HCT116 (cell line): ENCODE results near the gene RARG. TPM values are rescaled to one million over a fixed set of nuclear protein-coding genes. Genes with fewer than 3 reads are reported as not detected.

Experiments used
- ATAC-seq: fragments of 200-7000 bp; cut with Tn5 transposase; 2 replicates; pipeline ENCODE4 v1.9.1; 2020; ENCODE audit warnings: mild to moderate bottlenecking, moderate library complexity
- BruUV-seq: library from RNA; stranded (reverse); fragments of 400-500 nt; replicated peaks from 2 replicates; lab custom pipeline; 2021; lab: Mats Ljungman, UMichigan
- CTCF ChIA-PET: fragments of 300-600 bp; sonication (Branson Sonifier 250); formaldehyde crosslinking; loops from one replicate; lab custom pipeline; 2021; ENCODE audit warnings: antibody characterized with exemption; lab: Charles Lee
- POLR2A ChIA-PET: fragments of 300-600, 350-600 bp; sonication (Branson Sonifier 250); formaldehyde crosslinking; loops from one replicate; lab custom pipeline; 2021; ENCODE audit warnings: antibody characterized with exemption; lab: Charles Lee
- RAD21 ChIA-PET, 2 experiments: fragments of 300-600 bp; sonication (Branson Sonifier 250); formaldehyde crosslinking; loops; one replicate each; lab custom pipeline; 2023; ENCODE audit warnings: low total read pairs in 2 of 2; ENCODE audit not compliant: uncharacterized antibody in 2 of 2, unreplicated experiment in 2 of 2, low non-redundant PET in 1 of 2; lab: Charles Lee
- DNase-seq: peaks from one replicate; pipeline ENCODE4 v3.0.0-alpha.2; 2010; ENCODE audit warnings: low read depth, low spot score
- H2AFZ ChIP-seq: fragments of 200-600 bp; shearing (Covaris generic), sonication (generic); 2 replicates; pipeline ENCODE4 v1.6.1; 2017; ENCODE audit warnings: low read depth, mixed run types, mixed read lengths, antibody characterized with exemption, low read length; ENCODE audit not compliant: poor library complexity, severe bottlenecking
- H3K27ac ChIP-seq: 2 replicates; pipeline ENCODE4 v1.5.1; 2012; ENCODE audit warnings: low read depth, low read length
- H3K27me3 ChIP-seq: fragments of 200-600 bp; sonication (generic); 2 replicates; pipeline ENCODE4 v1.6.1; 2016; ENCODE audit warnings: mixed run types, low read length, mixed read lengths; ENCODE audit not compliant: insufficient read depth
- H3K36me3 ChIP-seq, 2 experiments: fragments of 200-500 bp in 1 of 2; fragments of 200-600 bp in 1 of 2; sonication (Bioruptor generic) in 1 of 2; sonication (generic) in 1 of 2; 2 replicates each; pipeline versions ENCODE4 v1.5.1 to v1.6.1; 2014 to 2016; ENCODE audit warnings: low read length in 2 of 2, inconsistent platforms in 1 of 2, mixed read lengths in 1 of 2, mixed run types in 1 of 2; ENCODE audit not compliant: insufficient read depth in 2 of 2, control insufficient read depth in 1 of 2
- H3K4me1 ChIP-seq, 2 experiments: fragments of 200-600 bp in 1 of 2; sonication (generic) in 1 of 2; 2 replicates each; pipeline versions ENCODE4 v1.5.1 to v1.6.1; 2012 to 2017; ENCODE audit warnings: low read length in 2 of 2, inconsistent platforms in 1 of 2, mild to moderate bottlenecking in 1 of 2, mixed read lengths in 1 of 2, mixed run types in 1 of 2, moderate library complexity in 1 of 2; ENCODE audit not compliant: insufficient read depth in 2 of 2, control insufficient read depth in 1 of 2
- H3K4me2 ChIP-seq: fragments of 200-600 bp; sonication (generic); 2 replicates; pipeline ENCODE4 v1.6.1; 2017; ENCODE audit warnings: mixed run types, low read length, mixed read lengths
- H3K4me3 ChIP-seq, 2 experiments: fragments of 200-600 bp in 1 of 2; sonication (generic) in 1 of 2; replicated peaks in 1 of 2; 2 replicates each; pipeline ENCODE4 v1.5.1; 2011 to 2016; ENCODE audit warnings: low read length in 2 of 2, control low read depth in 1 of 2, low read depth in 1 of 2, mild to moderate bottlenecking in 1 of 2, mixed read lengths in 1 of 2, mixed run types in 1 of 2
- H3K79me2 ChIP-seq: fragments of 200-600 bp; sonication (generic); 2 replicates; pipeline ENCODE4 v1.6.1; 2017; ENCODE audit warnings: mild to moderate bottlenecking, mixed run types, low read length, moderate library complexity, mixed read lengths; ENCODE audit not compliant: insufficient read depth
- H3K9ac ChIP-seq: fragments of 200-600 bp; sonication (generic); 2 replicates; pipeline ENCODE4 v1.6.1; 2016; ENCODE audit warnings: low read length, mixed read lengths
- H3K9me2 ChIP-seq: fragments of 200-600 bp; sonication (generic), shearing (Covaris generic); 2 replicates; pipeline ENCODE4 v1.6.1; 2017; ENCODE audit warnings: mixed run types, mild to moderate bottlenecking, moderate library complexity; ENCODE audit not compliant: insufficient read depth
- H3K9me3 ChIP-seq, 2 experiments: fragments of 200-500 bp in 1 of 2; fragments of 200-600 bp in 1 of 2; sonication (Bioruptor generic) in 1 of 2; sonication (generic) in 1 of 2; 2 replicates each; pipeline ENCODE4 v1.6.1; 2014 to 2017; ENCODE audit warnings: low read length in 2 of 2, mixed read lengths in 2 of 2, inconsistent platforms in 1 of 2, low read depth in 1 of 2, mild to moderate bottlenecking in 1 of 2, mixed run types in 1 of 2, moderate library complexity in 1 of 2; ENCODE audit not compliant: control insufficient read depth in 1 of 2, insufficient read depth in 1 of 2
- H4K20me1 ChIP-seq: fragments of 200-600 bp; sonication (generic), shearing (Covaris generic); 2 replicates; pipeline ENCODE4 v1.6.1; 2017; ENCODE audit warnings: mixed run types, mild to moderate bottlenecking, moderate library complexity; ENCODE audit not compliant: insufficient read depth
- CBX3 ChIP-seq: IDR thresholded peaks from 2 replicates; pipeline ENCODE4 v1.6.1; 2012; ENCODE audit warnings: low read depth
- EGR1 ChIP-seq: IDR thresholded peaks from 2 replicates; pipeline ENCODE4 v1.6.1; 2012; ENCODE audit warnings: low read depth
- ELF1 ChIP-seq: IDR thresholded peaks from 2 replicates; pipeline ENCODE4 v1.6.1; 2012; ENCODE audit warnings: low read depth, borderline replicate concordance
- EZH2 ChIP-seq: fragments of 200-600 bp; sonication (generic); IDR thresholded peaks from 2 replicates; pipeline ENCODE4 v1.6.1; 2017; ENCODE audit warnings: antibody characterized with exemption, mixed run types
- EZH2phosphoT487 ChIP-seq: fragments of 200-600 bp; IDR thresholded peaks from 2 replicates; pipeline ENCODE4 v1.6.1; 2018; ENCODE audit warnings: antibody characterized with exemption, borderline replicate concordance
- FOSL1 ChIP-seq: IDR thresholded peaks from 2 replicates; pipeline ENCODE4 v1.6.1; 2012; ENCODE audit warnings: low read depth
- JUND ChIP-seq: IDR thresholded peaks from 2 replicates; pipeline ENCODE4 v1.6.1; 2012
- SIN3A ChIP-seq: IDR thresholded peaks from 2 replicates; pipeline ENCODE4 v1.6.1; 2012; ENCODE audit warnings: low read depth
- SP1 ChIP-seq: IDR thresholded peaks from 2 replicates; pipeline ENCODE4 v1.6.1; 2012; ENCODE audit warnings: low read depth
- SRF ChIP-seq: IDR thresholded peaks from 2 replicates; pipeline ENCODE4 v1.6.1; 2012; ENCODE audit warnings: low read depth
- TCF7L2 ChIP-seq: IDR thresholded peaks from 2 replicates; pipeline ENCODE4 v1.7.0; 2011; ENCODE audit warnings: borderline replicate concordance, inconsistent platforms; ENCODE audit not compliant: insufficient read depth, insufficient read length; ENCODE audit errors: extremely low read depth
- ZFX ChIP-seq: fragments of 450-650 bp; IDR thresholded peaks from 2 replicates; pipeline ENCODE4 v1.6.1; 2017
- ZNF274 ChIP-seq: fragments of 200-500 bp; sonication (Bioruptor generic); IDR thresholded peaks from 2 replicates; pipeline ENCODE4 v1.6.1; 2014; ENCODE audit warnings: mild to moderate bottlenecking, low read depth, low read length, inconsistent platforms
- intact Hi-C: fragments of 100-400 bp; cut with micrococcal nuclease; formaldehyde crosslinking; loops from 2 replicates; pipeline ENCODE4 v1.10.0; 2022
- total RNA-seq: library from RNA; stranded (reverse); gene quantifications from one replicate; pipeline ENCODE4 v1.2.1, GENCODE V29; 2021; ENCODE audit not compliant: unreplicated experiment
- TF ChIP-seq, protein P1 (sequence below), 3 experiments: fragments of 200-600 bp in 1 of 3; sonication (generic) in 1 of 3; IDR thresholded peaks in 2 of 3; conservative IDR thresholded peaks in 1 of 3; 2 replicates each; pipeline ENCODE4 v1.5.1; 2012 to 2017; ENCODE audit warnings: low read depth in 2 of 3, low read length in 2 of 3, antibody characterized with exemption in 1 of 3, borderline replicate concordance in 1 of 3, control low read depth in 1 of 3, mild to moderate bottlenecking in 1 of 3, mixed read lengths in 1 of 3, mixed run types in 1 of 3, moderate library complexity in 1 of 3; ENCODE audit not compliant: insufficient read depth in 1 of 3
- TF ChIP-seq, protein P2 (sequence below): IDR thresholded peaks from 2 replicates; pipeline ENCODE4 v1.6.1; 2011; ENCODE audit warnings: mild to moderate bottlenecking, low read length, moderate library complexity; ENCODE audit not compliant: insufficient replicate concordance; ENCODE audit errors: extremely low read depth
- TF ChIP-seq, protein P3 (sequence below): IDR thresholded peaks from 2 replicates; pipeline ENCODE4 v1.6.1; 2012
- TF ChIP-seq, protein P4 (sequence below): IDR thresholded peaks from 2 replicates; pipeline ENCODE4 v1.6.1; 2012
- TF ChIP-seq, protein P5 (sequence below): IDR thresholded peaks from 2 replicates; pipeline ENCODE4 v1.6.1; 2012; ENCODE audit warnings: low read depth

The RARG gene
- total RNA-seq, 1 experiment from 2014 or later: 68.9 TPM

DNA sequence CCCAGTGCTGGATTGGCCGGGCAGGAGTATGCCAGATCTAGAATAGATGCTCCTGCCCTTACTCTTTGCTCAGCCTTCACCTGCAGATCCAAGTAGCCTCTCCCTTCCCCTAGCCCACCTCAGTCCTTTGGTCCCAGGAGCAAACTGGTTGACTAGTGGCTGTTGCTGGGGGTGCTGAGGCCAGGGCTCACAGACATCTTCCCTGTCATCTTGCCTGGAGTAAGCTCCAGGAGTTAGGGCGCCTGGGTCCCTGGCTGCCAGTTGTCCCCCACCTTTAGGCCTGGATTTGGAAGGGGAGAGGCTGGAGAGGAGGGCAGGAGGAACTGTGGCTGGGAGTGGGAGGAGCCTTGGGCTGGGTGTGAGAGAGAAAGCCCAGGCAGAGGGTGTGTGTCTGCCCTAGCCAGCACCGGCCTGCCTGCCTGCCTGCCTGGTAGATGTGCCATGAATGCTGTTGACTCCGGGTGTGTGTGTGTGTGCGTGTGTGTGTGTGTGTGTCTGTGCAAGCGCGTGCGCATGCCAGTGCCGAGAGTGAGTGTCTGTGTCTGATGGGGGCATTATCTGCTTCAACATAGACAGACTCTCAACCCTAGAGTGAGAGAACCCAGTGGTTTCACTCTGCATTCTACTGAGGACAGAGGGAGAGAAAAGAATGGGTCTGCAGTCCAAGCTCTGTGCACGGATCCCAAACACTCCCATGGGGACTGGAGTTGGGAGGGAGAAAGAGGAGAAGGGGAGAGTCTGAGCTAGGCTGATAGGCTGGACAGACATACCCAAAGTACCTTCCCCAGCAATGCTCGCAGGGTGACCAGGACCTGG is 845 bp upstream of the RARG start (continued):
- TF ChIP-seq, protein P1, sequence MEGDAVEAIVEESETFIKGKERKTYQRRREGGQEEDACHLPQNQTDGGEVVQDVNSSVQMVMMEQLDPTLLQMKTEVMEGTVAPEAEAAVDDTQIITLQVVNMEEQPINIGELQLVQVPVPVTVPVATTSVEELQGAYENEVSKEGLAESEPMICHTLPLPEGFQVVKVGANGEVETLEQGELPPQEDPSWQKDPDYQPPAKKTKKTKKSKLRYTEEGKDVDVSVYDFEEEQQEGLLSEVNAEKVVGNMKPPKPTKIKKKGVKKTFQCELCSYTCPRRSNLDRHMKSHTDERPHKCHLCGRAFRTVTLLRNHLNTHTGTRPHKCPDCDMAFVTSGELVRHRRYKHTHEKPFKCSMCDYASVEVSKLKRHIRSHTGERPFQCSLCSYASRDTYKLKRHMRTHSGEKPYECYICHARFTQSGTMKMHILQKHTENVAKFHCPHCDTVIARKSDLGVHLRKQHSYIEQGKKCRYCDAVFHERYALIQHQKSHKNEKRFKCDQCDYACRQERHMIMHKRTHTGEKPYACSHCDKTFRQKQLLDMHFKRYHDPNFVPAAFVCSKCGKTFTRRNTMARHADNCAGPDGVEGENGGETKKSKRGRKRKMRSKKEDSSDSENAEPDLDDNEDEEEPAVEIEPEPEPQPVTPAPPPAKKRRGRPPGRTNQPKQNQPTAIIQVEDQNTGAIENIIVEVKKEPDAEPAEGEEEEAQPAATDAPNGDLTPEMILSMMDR (IDR thresholded peaks at IDR 0.05 in 2 of 3, conservative IDR thresholded peaks at IDR 0.05 in 1 of 3; ENCODE audit: borderline replicate concordance in 1 of 3, insufficient read depth in 1 of 3, low read depth in 2 of 3, low read length in 2 of 3): no peak
- TF ChIP-seq, protein P2, sequence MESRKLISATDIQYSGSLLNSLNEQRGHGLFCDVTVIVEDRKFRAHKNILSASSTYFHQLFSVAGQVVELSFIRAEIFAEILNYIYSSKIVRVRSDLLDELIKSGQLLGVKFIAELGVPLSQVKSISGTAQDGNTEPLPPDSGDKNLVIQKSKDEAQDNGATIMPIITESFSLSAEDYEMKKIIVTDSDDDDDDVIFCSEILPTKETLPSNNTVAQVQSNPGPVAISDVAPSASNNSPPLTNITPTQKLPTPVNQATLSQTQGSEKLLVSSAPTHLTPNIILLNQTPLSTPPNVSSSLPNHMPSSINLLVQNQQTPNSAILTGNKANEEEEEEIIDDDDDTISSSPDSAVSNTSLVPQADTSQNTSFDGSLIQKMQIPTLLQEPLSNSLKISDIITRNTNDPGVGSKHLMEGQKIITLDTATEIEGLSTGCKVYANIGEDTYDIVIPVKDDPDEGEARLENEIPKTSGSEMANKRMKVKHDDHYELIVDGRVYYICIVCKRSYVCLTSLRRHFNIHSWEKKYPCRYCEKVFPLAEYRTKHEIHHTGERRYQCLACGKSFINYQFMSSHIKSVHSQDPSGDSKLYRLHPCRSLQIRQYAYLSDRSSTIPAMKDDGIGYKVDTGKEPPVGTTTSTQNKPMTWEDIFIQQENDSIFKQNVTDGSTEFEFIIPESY: no peak
- TF ChIP-seq ZNF274: no peak

DNA sequence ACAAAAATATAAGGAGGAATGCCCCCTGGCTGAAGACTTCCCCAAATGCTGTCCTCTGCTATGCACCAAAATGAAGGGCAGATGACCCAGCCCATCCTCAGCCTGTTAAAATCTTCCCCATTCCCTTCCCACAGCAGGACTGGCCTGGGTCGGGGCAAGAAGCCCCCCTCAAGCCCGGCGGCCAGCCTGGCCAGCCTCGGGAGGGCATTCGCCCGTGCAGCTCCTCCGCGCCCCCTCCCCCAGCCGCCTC is 413 bp downstream of the RARG start:
- H3K27me3 ChIP-seq: no peaks in the 10 kb centered on the region
- no peaks in the 10 kb centered on the region for H3K36me3 ChIP-seq
- peak overlapping the region; percentile 57 to 76 for H3K4me3 ChIP-seq
- H3K4me2 ChIP-seq: peak overlapping the region; percentile 98
- DNase-seq (no peak), ATAC-seq (peak; percentile 5)
- ChIA-PET CTCF (interaction anchor here (1.1 kb wide), 1 partner anchor 20 kb away, joined by 3 read pairs; no protein-coding TSS in a partner anchor), RAD21 (no interaction called here), POLR2A (no interaction called here)
- no peaks in the 10 kb centered on the region; the same call in 1 of the 2 replicates for H3K79me2 ChIP-seq
- H2AFZ ChIP-seq: no peak overlapping the region
- H3K27ac ChIP-seq: peak overlapping the region; percentile 89
- H3K4me1 ChIP-seq: peaks cover 54 to 85% of the 10 kb centered on the region in 2 experiments
- H4K20me1 ChIP-seq: no peaks in the 10 kb centered on the region
- intact Hi-C loops: no loop called here
- no peaks in the 10 kb centered on the region for H3K9me2 ChIP-seq
- H3K9ac ChIP-seq: peak overlapping the region; percentile 79
- BruUV-seq: TSS peak; percentile 57
- H3K9me3 ChIP-seq: no peaks in the 10 kb centered on the region
- no peak for TF ChIP-seq EZH2phosphoT487
- no peak for TF ChIP-seq EGR1
- TF ChIP-seq, protein P3, sequence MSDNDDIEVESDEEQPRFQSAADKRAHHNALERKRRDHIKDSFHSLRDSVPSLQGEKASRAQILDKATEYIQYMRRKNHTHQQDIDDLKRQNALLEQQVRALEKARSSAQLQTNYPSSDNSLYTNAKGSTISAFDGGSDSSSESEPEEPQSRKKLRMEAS: no peak
- no peak for TF ChIP-seq EZH2
- TF ChIP-seq ZFX: no peak
- TF ChIP-seq SIN3A: no peak
- no peak for TF ChIP-seq JUND
- TF ChIP-seq, protein P4, sequence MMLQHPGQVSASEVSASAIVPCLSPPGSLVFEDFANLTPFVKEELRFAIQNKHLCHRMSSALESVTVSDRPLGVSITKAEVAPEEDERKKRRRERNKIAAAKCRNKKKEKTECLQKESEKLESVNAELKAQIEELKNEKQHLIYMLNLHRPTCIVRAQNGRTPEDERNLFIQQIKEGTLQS: no peak
- no peak for TF ChIP-seq ELF1
- TF ChIP-seq, protein P5, sequence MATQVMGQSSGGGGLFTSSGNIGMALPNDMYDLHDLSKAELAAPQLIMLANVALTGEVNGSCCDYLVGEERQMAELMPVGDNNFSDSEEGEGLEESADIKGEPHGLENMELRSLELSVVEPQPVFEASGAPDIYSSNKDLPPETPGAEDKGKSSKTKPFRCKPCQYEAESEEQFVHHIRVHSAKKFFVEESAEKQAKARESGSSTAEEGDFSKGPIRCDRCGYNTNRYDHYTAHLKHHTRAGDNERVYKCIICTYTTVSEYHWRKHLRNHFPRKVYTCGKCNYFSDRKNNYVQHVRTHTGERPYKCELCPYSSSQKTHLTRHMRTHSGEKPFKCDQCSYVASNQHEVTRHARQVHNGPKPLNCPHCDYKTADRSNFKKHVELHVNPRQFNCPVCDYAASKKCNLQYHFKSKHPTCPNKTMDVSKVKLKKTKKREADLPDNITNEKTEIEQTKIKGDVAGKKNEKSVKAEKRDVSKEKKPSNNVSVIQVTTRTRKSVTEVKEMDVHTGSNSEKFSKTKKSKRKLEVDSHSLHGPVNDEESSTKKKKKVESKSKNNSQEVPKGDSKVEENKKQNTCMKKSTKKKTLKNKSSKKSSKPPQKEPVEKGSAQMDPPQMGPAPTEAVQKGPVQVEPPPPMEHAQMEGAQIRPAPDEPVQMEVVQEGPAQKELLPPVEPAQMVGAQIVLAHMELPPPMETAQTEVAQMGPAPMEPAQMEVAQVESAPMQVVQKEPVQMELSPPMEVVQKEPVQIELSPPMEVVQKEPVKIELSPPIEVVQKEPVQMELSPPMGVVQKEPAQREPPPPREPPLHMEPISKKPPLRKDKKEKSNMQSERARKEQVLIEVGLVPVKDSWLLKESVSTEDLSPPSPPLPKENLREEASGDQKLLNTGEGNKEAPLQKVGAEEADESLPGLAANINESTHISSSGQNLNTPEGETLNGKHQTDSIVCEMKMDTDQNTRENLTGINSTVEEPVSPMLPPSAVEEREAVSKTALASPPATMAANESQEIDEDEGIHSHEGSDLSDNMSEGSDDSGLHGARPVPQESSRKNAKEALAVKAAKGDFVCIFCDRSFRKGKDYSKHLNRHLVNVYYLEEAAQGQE: no peak
- TF ChIP-seq SP1: no peak
- no peak for TF ChIP-seq FOSL1
- no peak for TF ChIP-seq SRF
- TF ChIP-seq ZNF274: no peak
- no peak for TF ChIP-seq TCF7L2
- no peak for TF ChIP-seq CBX3
